SKM-1 treated with dmso at 0.1 percent for 144 hours (cell line): Measurements from ENCODE around the gene ST6GALNAC3.
"Not testable (repeated sequence)": the region's sequence is repeated elsewhere in the genome, so short reads cannot be mapped to it uniquely, and the experiment has no call there.

Experiments used
- DNase-seq: peaks from one replicate; lab custom pipeline; 2025; ENCODE audit not compliant: unreplicated experiment; lab: John Stamatoyannopoulos, UW

The ST6GALNAC3 gene

DNA sequence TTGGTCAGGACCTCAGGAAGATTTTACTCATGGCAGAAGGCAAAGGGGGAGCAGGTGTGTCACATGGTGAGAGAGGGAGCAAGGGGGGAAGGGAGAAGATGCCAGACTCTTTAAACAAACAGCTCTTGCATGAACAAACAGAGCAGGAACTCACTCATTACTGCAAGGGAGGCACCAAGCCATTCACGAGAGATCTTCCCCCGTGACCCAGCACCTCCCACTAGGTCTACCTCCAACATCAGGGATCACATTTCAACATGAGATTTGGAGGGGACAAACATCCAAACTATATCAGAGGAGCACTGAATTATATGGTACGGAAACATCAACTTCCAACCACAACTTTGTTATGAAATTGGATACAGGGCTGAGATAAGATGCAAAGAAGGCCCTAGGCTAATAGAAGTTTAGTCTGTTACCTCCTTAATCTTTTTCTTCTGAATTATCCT lies 164.9 kb downstream of the ST6GALNAC3 start:
- DNase-seq, result no peak

DNA sequence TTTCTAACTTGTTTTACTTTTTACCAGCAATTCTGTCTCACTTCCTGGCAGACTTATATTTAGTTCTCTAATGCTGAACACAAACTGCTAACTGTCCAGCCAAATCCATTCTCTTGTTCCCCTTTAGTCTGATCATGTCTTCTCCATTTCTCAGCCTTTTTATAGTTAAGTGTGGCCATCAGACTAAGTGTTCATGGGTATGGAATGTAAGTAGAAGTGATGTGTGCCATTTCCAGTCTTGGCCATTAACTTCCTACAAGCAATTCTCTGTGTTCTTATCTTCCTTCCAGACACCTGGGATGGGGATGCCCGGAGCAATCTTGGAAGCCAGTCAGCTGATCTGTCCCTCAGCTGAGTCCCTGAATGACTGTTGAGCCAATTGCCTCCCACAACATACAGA lies 165.8 kb downstream of the ST6GALNAC3 start:
- no peak for DNase-seq

- not testable (repeated sequence) for DNase-seq
Measured at GRCh38 chr1:76242587-76242986, 168.0 kb downstream of the ST6GALNAC3 start.

GRCh38 chr1:76247261-76247852 lies 172.8 kb downstream of the ST6GALNAC3 start:
- DNase-seq, result no peak

- no peak for DNase-seq
Measured at GRCh38 chr1:76250271-76250670, 175.7 kb downstream of the ST6GALNAC3 start.

- no peak for DNase-seq
Measured at GRCh38 chr1:76252431-76252830, 177.9 kb downstream of the ST6GALNAC3 start.

GRCh38 chr1:76254104-76255030 lies 179.8 kb downstream of the ST6GALNAC3 start:
- no peak for DNase-seq

DNA sequence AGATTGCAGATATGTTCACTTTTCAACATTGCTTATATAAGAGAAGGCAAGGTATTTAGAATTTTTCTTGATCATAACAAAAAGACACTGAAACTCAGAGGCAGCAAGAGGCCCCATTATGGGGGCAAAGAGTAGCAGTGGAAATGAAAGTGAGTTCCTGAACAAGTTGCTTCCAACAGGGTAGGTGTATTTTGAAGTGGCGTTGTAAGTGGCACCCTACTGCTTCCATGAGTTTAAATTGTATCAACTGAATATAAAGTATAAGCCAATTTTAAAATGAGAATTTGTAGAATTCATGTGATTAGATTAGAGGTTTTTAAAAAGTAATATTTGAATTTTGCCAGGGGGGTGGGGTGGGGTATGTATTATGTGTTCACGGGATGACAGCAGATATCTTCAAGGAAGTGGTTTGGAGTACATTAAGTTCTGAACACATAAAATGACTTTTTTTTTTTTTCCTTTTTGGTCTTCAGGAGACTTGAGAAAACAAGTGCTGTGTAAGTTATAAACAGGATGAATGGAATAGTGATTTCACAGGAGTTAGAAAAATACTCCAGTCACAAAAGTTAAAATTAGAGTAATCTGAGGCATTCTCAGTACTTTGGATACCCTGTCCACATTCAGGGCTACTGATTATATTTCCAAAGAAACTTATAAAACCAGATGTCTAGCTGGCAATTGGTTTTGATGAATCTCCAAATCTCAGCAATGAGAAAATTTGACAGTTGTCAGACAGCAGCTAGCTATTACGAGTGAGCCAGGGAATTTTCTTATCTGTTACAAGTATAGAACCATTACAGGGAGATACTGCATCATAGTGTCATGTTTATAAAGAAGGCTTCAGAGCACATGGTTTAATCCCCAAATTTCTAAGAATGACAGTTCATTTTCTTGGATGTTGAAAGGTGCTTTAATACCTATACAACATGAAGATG lies 182.0 kb downstream of the ST6GALNAC3 start:
- DNase-seq, result no peak

DNA sequence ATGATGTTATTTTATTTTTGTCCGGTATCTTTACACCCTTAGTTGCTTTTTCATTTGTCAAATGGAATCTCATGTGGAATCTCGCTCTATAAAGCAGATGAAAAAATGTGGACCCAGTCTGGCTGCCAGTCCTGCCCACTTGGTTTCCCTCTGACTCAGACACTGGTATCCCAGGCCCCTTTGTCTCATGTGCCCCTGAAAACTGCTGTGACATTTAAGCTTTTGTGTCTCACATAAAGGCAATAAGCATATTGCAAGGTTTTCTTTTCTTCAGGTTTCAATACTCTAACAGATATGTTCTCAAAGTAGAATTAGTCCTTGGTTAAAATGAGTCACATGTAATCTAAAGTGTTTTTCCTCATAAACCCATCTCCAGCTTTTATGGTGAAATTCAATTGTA lies 183.3 kb downstream of the ST6GALNAC3 start:
- no peak for DNase-seq

DNA sequence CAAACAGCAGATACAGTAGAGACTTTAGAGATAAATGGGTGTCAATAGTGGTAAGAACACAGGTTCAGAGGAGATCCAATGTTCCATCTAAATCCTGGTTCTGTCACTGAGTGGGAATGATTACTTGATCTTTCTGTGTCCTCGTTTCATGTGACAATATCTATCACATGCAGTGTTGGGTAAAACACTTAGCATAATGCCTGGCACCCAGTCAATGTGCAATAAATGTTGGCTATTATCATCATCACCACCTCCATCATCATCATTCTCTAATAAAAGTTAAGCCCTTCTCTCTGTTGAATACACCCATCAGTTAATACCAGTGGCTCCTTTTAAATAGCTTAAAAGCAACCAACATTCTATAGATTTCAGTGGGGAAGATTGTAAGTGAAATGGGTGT lies 184.7 kb downstream of the ST6GALNAC3 start:
- DNase-seq, result no peak

- peak; percentile 63 for DNase-seq
Measured at GRCh38 chr1:76260279-76260678, 185.7 kb downstream of the ST6GALNAC3 start.

GRCh38 chr1:76262601-76263000 lies 188.1 kb downstream of the ST6GALNAC3 start:
- DNase-seq, result no peak

DNA sequence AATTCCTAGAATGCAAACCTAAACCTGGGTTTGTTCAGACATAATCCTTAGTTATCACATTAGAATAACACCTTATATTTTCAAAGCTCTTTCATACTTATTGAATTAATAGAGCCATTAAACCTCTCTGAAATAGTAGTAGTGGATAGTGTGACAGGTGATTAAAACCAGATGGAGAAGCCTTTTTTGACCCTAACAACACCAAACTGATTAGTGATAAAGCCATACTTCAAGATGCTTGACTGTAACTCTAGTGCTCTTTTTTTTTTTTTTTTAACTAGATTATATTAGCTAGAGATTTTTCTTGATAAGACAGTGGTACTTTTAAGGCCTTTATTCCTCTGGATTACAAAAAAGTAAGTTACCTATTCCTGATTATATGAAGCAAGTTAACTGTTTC lies 190.1 kb downstream of the ST6GALNAC3 start:
- no peak for DNase-seq

GRCh38 chr1:76266762-76267161 lies 192.2 kb downstream of the ST6GALNAC3 start:
- DNase-seq, result no peak

DNA sequence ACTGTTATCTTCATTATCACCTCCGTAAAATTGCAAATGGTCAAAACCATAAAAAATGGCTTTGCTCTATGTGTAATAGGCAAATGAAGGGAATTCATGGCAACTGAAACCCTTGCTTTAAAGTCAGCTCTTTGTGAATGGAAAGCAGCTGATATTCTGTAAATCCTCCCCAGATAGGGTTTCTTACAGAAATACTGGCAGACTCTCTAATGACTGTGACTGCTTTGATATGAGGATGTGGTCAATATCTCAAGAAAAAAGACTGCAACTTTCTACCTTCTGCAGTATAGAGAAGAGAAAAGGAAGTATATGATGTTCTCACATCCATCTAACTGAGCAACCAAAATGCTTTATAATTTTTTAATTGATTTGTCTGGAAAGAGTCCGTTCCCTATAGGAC lies 193.1 kb downstream of the ST6GALNAC3 start:
- no peak for DNase-seq

GRCh38 chr1:76268341-76268740 lies 193.8 kb downstream of the ST6GALNAC3 start:
- no peak for DNase-seq

DNA sequence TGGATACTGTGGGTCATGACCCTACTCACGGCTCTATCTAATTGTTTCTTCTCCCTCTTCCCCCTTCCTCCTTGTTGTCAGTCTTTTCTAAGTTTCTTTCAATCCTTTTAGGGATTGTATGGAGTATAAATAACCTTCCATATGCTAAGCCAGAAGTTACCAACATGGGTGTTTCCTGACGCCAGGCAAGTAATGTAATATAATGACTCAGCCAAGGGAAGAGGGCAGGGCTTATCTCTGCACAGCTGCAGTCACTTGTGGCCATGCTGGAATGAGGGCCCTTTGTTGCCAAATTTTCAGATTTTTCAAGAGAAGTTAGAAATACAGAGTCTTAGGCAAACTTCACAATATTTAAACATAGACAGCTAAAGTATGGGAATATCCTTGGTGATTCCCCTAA lies 194.6 kb downstream of the ST6GALNAC3 start:
- DNase-seq, result no peak

DNA sequence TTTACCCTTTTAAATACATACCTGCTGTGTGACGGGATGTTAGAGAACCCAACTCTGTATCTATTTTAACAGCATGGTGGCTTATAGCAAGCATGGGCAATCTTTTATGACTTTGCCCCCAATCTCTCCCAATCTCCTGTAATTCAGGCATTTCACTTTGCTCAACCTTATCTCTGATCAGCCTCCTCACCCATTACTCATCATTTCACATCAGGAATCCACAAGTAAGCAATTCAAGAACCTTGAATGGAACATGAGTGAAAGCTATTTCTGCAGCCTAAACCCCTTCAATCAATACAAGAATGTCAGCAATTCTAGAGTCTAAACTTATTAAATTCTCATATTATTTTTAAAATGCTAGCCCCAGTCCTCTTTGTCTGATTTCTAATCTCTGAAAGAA lies 199.8 kb downstream of the ST6GALNAC3 start:
- no peak for DNase-seq

GRCh38 chr1:76274718-76275117 lies 200.2 kb downstream of the ST6GALNAC3 start:
- no peak for DNase-seq

GRCh38 chr1:76278711-76279100 lies 204.2 kb downstream of the ST6GALNAC3 start:
- no peak for DNase-seq

DNA sequence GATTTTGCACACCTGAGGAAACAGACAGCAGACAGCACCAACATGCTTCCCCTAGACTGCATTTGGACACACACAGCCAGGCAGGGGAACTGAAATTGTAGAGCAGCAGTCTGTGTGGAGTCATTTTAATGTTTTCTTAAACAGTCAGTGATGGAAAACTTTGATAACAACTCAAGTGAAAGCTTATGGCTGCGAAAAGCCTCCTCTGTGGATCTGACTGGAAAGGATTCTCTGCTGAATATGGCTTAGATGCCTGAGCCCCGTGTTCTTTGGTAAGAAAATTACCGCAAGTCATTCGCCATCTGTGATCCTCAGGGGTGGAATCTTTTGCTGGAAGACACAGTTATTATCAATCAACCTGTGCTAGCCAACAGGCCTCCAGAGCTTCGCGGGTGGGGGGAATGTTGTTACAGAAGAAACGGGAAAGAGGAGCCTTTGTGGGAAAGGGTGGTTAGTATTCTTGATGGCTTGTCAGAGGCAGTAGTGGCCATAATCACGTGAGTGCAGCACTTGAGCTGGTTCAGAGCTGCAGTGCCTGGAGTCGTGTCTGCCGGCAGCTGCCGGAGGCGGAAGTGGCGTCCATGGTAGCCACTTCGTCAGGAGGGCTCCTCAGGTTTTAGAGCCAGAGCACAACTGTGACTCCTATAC lies 204.7 kb downstream of the ST6GALNAC3 start:
- no peak for DNase-seq
